Glomerular visceral epithelial cell (primary cell): ENCODE measurements around the gene PHLPP1.

Experiments
- DNase-seq: peaks from one replicate; pipeline ENCODE4 v3.0.0-alpha.2; 2016; ENCODE audit errors: extremely low spot score

PHLPP1 gene

GRCh38 chr18:62741118-62741566 lies 25.8 kb downstream of the PHLPP1 start:
- DNase-seq: peak; percentile 62

- no peak for DNase-seq
These were observed 26.2 kb downstream of the PHLPP1 start for GRCh38 chr18:62741584-62741983.

- DNase-seq: no peak
These were observed 29.0 kb downstream of the PHLPP1 start for GRCh38 chr18:62744076-62744968.

- DNase-seq: no peak
These were observed 29.9 kb downstream of the PHLPP1 start for GRCh38 chr18:62745089-62745751.

GRCh38 chr18:62749389-62749788 lies 34.0 kb downstream of the PHLPP1 start:
- DNase-seq: no peak

GRCh38 chr18:62751341-62751821 lies 36.0 kb downstream of the PHLPP1 start:
- DNase-seq: no peak

GRCh38 chr18:62751977-62752376 lies 36.6 kb downstream of the PHLPP1 start:
- DNase-seq: no peak

GRCh38 chr18:62754026-62754425 lies 38.7 kb downstream of the PHLPP1 start:
- DNase-seq: no peak

GRCh38 chr18:62755454-62755853 lies 40.1 kb downstream of the PHLPP1 start:
- DNase-seq: no peak

DNA sequence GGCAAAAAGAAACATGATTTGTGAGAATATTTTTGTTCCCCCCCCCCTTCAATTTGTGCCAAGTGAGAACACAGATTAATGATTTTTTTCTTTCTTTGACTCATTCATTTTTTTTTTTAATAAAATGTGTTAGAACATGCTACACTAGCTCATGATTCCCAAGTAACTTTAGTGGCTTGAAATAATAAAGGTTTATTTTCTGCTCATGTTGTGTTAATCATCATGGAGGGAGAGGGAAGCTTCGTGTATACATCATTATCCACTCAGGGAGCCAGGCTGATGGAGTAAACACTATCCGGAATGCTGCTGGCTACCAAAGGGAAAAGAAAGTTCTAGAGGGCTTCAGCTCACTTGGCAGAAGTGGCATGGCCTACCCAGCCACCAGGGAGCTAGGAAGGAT lies 40.6 kb downstream of the PHLPP1 start:
- no peak for DNase-seq

DNA sequence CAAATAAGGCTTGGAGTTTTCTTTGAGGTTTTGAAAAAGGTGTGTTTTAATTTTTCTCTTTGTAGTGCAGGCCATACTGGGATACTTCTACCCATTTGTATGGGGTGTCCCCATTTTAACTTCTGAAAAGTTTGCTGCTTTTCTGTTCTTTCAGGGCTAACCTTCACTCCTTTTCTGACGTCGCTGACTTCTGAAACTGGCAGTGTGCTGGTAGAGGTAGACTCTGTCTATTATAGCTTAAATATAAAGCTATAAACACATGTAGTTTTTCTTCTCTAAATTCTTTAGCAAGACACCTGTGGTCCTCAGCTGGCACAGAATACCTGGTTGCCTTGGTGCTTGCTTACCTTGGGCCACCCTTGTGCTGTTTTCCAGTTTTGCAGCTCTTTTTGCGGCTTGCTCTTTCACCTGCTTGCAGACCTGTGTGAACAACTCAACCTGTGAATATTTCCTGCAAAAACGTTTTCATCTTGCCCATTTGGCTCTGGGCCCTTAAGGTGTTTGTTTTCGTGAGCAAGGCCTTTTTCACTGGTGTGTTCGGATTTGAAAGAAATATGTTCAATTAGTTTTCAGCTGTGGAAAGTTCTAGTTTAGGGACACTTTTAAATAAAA lies 42.2 kb downstream of the PHLPP1 start:
- no peak for DNase-seq

- no peak for DNase-seq
These were observed 43.2 kb downstream of the PHLPP1 start for GRCh38 chr18:62758591-62758990.

DNA sequence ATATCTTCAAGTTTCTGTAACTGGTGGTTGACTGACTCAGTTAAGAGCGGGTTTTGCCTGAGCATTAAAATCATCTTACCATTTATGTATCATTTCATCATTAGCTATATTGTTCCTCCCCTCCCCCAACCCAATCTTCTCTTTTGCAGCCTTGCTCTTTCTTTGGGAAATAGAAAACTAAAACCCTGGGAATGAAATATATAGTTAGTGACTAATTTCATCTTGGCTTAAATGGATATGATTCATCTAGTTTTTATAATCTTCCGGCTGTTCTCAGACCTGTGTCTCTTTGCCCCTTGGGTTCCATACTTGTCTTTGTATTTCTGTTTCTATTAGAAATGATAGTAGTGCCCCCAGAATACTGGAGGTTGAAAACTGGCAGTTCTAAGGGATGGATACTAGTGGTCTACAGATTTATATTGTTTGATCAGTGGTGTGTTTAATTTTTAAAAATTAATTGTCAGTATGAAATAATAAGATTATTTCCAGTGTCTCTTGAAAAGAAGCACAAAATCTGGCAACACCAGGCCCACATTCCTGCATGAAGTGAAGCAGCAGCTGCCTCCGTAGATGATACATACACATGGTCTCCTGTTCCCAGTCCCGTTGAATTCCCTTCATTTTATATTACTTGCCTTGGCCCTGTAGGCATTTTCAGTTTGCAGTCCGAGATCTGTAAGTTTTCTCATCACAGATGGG lies 44.5 kb downstream of the PHLPP1 start:
- no peak for DNase-seq

- DNase-seq: no peak
These were observed 45.0 kb downstream of the PHLPP1 start for GRCh38 chr18:62760403-62760734.

DNA sequence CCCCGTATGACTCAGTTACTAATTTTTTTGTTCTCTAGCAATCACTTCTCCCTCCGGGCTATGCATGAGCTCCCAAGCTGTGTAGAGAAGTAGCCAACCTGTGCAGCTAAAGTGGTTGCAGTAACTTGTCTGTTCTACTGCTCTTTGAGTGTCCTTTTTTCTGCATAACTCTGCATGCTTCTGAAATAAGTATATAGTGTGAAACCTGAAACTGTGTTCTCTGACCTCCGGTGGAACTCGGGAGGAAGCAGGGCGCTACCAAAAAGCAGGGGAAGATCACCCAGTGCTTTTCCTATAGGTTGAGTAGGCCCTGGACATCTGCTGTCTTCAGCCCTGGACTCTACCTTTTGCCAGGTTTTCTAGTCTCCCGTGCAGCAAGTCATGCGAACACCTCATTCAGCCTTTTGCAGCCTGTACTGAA lies 47.8 kb downstream of the PHLPP1 start:
- no peak for DNase-seq

- DNase-seq: no peak
These were observed 50.9 kb downstream of the PHLPP1 start for GRCh38 chr18:62766266-62766665.

- peak; percentile 78 for DNase-seq
These were observed 52.0 kb downstream of the PHLPP1 start for GRCh38 chr18:62767321-62767720.

DNA sequence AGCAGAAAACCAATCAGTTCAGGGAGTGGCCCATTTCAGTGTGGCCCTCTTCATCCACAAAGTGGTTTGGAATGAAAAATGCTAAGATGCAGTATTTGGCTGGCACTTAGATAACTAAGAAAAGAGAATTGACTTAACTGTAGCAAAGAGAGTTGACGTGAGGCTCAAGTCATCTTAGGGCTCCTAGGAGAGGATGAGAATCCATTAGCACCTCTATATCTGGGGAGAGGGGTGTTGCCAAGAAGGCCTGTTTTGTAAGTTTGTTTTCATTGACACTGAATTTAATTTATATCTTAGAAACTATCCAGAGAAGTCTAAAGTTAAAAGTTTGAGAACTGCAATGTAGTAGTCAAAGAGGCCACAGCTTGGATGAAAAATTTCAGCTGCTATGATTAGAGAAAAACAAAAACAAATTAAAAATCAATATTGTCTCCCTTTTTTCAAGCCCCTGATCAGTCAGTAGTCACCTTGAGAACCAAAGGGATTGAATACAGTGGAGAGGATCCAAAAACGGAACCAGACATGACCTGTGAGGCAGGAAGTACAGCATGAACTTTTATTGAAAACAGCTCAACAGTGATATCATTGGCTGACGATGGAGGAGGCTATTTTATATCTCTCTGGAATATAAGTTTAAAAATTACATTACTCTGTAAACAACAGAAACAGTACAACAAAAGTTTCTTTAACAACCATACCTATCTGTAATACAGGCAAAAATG lies 52.7 kb downstream of the PHLPP1 start:
- no peak for DNase-seq

GRCh38 chr18:62768558-62768943 lies 53.2 kb downstream of the PHLPP1 start:
- no peak for DNase-seq

DNA sequence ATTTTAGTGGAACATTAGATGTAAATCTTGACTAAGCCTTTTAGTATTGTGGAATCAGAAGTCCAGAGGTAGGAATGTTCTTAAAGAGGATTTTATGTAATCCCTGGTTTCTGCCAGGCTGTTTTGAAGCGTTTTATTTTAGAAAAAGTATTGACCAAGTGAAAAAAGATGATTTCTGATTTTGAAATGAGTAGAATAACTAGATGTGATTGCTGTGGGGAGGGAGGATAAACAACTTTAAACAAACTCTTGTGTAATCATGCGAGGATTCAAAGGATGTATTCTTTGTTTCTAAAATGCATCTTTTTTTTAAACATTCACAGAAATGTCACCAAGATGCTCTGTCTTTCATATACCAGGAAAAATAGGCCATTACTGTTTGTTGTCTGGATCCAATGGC lies 53.9 kb downstream of the PHLPP1 start:
- no peak for DNase-seq

DNA sequence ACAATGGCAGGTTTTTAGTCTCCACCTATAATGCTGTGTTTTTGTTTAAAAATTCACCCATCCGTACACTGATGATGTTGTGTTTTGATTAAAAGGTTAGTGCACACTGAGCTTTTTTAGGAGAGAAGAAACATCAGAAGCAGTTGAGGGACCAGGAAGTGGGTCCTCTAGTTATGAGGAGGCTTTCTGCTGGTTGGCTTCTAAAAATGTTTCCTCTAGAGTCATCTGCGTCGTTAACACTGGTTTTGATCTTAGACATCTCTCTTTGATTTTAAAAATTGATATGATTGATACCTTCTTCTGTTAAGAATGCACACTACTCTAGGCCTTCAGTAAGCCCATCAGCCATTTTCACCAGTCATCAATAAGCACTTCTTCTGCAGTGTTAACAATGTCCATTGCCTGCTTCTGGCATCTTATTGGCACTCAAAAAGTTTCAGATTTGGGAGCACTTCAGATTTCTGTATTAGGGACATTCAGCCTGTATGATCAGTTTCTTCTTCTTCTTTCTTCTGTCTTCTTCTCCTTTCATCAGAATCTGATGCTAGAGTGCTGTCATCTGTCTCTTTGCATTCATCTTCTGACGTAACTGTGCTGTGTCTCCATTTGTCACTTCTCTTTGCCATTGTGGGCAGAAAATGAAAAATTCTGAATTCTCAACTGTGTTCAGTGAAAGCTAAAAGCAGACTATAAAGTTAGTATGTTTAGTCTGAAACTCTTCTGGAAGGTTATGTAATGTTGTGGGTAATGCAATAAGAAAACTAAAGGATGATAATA lies 56.3 kb downstream of the PHLPP1 start:
- no peak for DNase-seq
